Kidney (tissue), 14 donors: Measurements from ENCODE around the gene IQCN. TPM values are rescaled to one million over a fixed set of nuclear protein-coding genes. Genes with fewer than 3 reads are reported as not detected.

Experiments used
- DNase-seq, 5 donors: peaks; one replicate each; pipeline ENCODE4 v3.0.0-alpha.2; 2013 to 2020
- FAIRE-seq: peaks from 2 replicates; lab custom pipeline; 2012; peaks lifted over from hg19 to GRCh38; lab: Jason Lieb, UNC
- H3K27ac ChIP-seq, 2 donors: one replicate each; pipeline ENCODE4 v1.7.0; 2013; ENCODE audit warnings: low read depth in 2 of 2, low read length in 2 of 2, inconsistent platforms in 1 of 2
- H3K27me3 ChIP-seq: one replicate; pipeline ENCODE4 v1.7.1; 2013; ENCODE audit warnings: low read length, inconsistent platforms; ENCODE audit not compliant: control insufficient read depth, insufficient read depth
- H3K36me3 ChIP-seq, 3 donors: one replicate each; pipeline versions ENCODE4 v1.7.0 to v1.7.1; 2013; ENCODE audit warnings: low read length in 3 of 3, control low read depth in 1 of 3, inconsistent platforms in 1 of 3; ENCODE audit not compliant: insufficient read depth in 3 of 3, control insufficient read depth in 2 of 3
- H3K4me1 ChIP-seq, 3 donors: one replicate each; pipeline versions ENCODE4 v1.7.0 to v1.7.1; 2013; ENCODE audit warnings: low read length in 3 of 3, inconsistent platforms in 1 of 3, low read depth in 1 of 3; ENCODE audit not compliant: control insufficient read depth in 2 of 3, insufficient read depth in 2 of 3
- H3K4me3 ChIP-seq, 3 donors: one replicate each; pipeline versions ENCODE4 v1.7.0 to v1.8.1; 2013; ENCODE audit warnings: low read length in 3 of 3, control low read depth in 1 of 3, inconsistent platforms in 1 of 3
- H3K9ac ChIP-seq, 3 donors: one replicate each; pipeline versions ENCODE4 v1.7.0 to v1.7.1; 2013; ENCODE audit warnings: low read length in 3 of 3, control low read depth in 1 of 3, inconsistent platforms in 1 of 3
- H3K9me3 ChIP-seq, 3 donors: one replicate each; pipeline versions ENCODE4 v1.7.0 to v1.7.1; 2013; ENCODE audit warnings: low read length in 3 of 3, control low read depth in 1 of 3, inconsistent platforms in 1 of 3; ENCODE audit not compliant: control insufficient read depth in 2 of 3, insufficient read depth in 1 of 3
- intact Hi-C: fragments of 100-400 bp; cut with DNase I; formaldehyde crosslinking; loops from one replicate; pipeline ENCODE4 v1.11.1; 2022
- polyA plus RNA-seq: library from polyadenylated mRNA; stranded (reverse); fragments of 350-450 nt; fragmentation: Illumina TruSeq; extraction: RNeasy Lipid Tissue Mini Kit (QIAGEN cat#74804); gene quantifications from one replicate; pipeline ENCODE4 v1.2.3, GENCODE V29; 2014; ENCODE audit warnings: low read depth, low replicate concordance; ENCODE audit not compliant: insufficient read depth
- total RNA-seq: library from RNA; stranded (reverse); fragmentation: NEBNext Ultra II Directional; extraction: Animal tissue kit (Norgen Biotek cat#: 25700); gene quantifications from one replicate; pipeline ENCODE4 v1.2.1, GENCODE V29; 2021
- TF ChIP-seq, protein P1 (sequence below): IDR thresholded peaks from 3 replicates; pipeline ENCODE4 v1.5.1; 2012; ENCODE audit warnings: mild to moderate bottlenecking, moderate library complexity, borderline replicate concordance; ENCODE audit not compliant: insufficient read depth; ENCODE audit errors: extremely low read depth
- donor health status: control.
- donor health status: control.
- donor health status: control.
- donor health status: control.
- donor health status: control.
- donor health status: DM: yes; HTN: yes; CAD: no.
- donor health status: Normal renal cell carcinoma (clear cell type).

IQCN gene
- total and polyA plus RNA-seq, 2 donors from 2014 or later, result 0.82 to 6.3 TPM

DNA sequence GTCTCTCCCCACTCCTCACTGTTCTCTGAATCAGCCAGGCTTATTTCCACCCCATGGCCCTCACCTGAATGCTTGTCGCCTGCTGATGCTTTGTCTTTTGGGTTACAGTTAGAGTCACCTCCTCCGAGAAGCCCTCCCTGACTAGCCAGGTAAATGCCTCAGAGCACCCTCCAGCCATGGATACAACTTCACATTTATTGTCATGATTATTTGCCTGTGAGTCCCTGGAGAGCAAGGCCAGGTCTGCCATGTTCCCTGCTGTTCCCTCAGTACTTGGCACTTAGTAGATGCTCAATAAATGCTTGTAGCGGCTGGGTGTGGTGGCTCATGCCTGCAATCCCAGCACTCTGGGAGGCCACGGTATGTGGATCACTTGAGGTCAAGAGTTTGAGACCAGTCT, 44.3 kb downstream of the IQCN start:
- H3K27me3 ChIP-seq, result peaks cover 7% of the 10 kb centered on the region
- H3K4me1 ChIP-seq, result peaks cover 0 to 10% (median 0%) of the 10 kb centered on the region in 3 donors
- H3K27ac ChIP-seq, result no peak overlapping the region
- H3K36me3 ChIP-seq, result no peaks in the 10 kb centered on the region
- DNase-seq (no peak), FAIRE-seq (no peak)
- intact Hi-C loops, result no loop called here
- H3K4me3 ChIP-seq, result no peak overlapping the region
- H3K9ac ChIP-seq, result no peak overlapping the region
- TF ChIP-seq, protein P1, sequence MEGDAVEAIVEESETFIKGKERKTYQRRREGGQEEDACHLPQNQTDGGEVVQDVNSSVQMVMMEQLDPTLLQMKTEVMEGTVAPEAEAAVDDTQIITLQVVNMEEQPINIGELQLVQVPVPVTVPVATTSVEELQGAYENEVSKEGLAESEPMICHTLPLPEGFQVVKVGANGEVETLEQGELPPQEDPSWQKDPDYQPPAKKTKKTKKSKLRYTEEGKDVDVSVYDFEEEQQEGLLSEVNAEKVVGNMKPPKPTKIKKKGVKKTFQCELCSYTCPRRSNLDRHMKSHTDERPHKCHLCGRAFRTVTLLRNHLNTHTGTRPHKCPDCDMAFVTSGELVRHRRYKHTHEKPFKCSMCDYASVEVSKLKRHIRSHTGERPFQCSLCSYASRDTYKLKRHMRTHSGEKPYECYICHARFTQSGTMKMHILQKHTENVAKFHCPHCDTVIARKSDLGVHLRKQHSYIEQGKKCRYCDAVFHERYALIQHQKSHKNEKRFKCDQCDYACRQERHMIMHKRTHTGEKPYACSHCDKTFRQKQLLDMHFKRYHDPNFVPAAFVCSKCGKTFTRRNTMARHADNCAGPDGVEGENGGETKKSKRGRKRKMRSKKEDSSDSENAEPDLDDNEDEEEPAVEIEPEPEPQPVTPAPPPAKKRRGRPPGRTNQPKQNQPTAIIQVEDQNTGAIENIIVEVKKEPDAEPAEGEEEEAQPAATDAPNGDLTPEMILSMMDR, result no peak
- peaks cover 0 to 3% (median 0%) of the 10 kb centered on the region in 3 donors for H3K9me3 ChIP-seq

DNA sequence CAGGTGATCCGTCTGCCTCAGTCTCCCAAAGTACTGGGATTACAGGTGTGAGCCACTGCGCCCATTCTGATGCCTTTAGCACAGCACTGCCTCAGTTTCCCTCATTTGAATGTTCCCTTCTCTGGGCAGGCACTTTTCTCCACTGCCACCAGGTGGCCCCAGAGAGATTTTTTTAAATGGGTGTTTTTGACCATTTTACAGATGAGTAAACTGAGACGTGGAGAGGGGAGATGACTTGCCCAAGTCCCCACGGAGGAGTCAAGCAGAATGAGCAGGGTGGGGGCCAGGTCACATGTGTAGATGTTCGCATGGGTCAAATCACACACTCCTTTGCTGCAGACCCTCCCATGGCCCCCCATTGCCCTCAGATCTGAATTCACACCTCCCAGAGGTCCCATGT, 44.8 kb downstream of the IQCN start:
- Histone ChIP-seq H3K4me3 (no peak overlapping the region), H3K4me1 (peaks cover 0 to 13% (median 0%) of the 10 kb centered on the region in 3 donors), H3K27ac (no peak overlapping the region), H3K9me3 (peaks cover 0 to 3% (median 0%) of the 10 kb centered on the region in 3 donors), H3K9ac (no peak overlapping the region), H3K36me3 (no peaks in the 10 kb centered on the region), H3K27me3 (peaks cover 7% of the 10 kb centered on the region)
- no peak for DNase-seq
- TF ChIP-seq, protein P1, result peak; percentile 22
- FAIRE-seq, result no peak
- intact Hi-C loops, result no loop called here

DNA sequence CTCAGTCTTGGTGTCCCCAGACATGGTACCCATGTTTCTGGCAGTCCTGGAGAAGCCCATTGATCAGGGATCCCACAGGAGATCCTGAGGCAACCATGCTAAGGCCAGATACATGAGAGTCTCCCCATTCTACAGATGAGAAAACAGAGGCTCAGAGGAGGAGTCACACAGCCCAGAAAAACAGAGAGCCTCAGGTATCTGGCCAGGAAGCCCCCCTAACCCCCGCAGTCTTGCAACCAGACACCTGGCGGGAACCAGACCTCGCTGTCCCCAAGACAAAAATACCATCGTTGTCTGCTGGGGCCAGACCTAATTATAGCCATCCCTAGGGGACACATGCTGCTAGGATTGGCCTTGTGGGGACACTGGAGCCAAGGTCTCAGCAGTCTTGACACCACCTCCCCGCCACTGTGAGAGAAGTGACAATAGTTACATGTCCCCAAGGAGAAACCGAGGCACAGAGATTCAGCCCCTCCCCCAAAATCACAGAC, 46.4 kb downstream of the IQCN start:
- no peak for DNase-seq
- H3K4me3 ChIP-seq, result no peak overlapping the region
- H3K36me3 ChIP-seq, result no peaks in the 10 kb centered on the region
- peaks cover 7% of the 10 kb centered on the region for H3K27me3 ChIP-seq
- peaks cover 0 to 18% (median 0%) of the 10 kb centered on the region in 3 donors for H3K4me1 ChIP-seq
- TF ChIP-seq, protein P1, result no peak
- H3K27ac ChIP-seq, result no peak overlapping the region
- H3K9ac ChIP-seq, result no peak overlapping the region
- no peak for FAIRE-seq
- H3K9me3 ChIP-seq, result no peaks in the 10 kb centered on the region
- intact Hi-C loops, result no loop called here
